Right cardiac atrium (tissue), 5 donors: ENCODE results near the gene SCYGR4. TPM values are rescaled to one million over a fixed set of nuclear protein-coding genes. Genes with fewer than 3 reads are reported as not detected.
"Not testable (repeated sequence)": the region's sequence is repeated elsewhere in the genome, so short reads cannot be mapped to it uniquely, and the experiment has no call there.

Experiments used
- ATAC-seq, 2 donors: fragments of 200-7000 bp; cut with Tn5 transposase; one replicate each; pipeline versions ENCODE4 v1.8.0 to v1.9.1; 2020; ENCODE audit warnings: moderate library complexity in 2 of 2, mild to moderate bottlenecking in 1 of 2
- DNase-seq, 3 donors: peaks; one replicate each; pipeline ENCODE4 v3.0.0-alpha.2; 2020
- H3K27ac ChIP-seq: one replicate; pipeline ENCODE4 v1.5.1; 2013; ENCODE audit warnings: mild to moderate bottlenecking, low read length, control low read depth, moderate library complexity
- H3K27me3 ChIP-seq: one replicate; pipeline ENCODE4 v1.6.1; 2013; ENCODE audit not compliant: control insufficient read depth, insufficient read depth
- H3K4me1 ChIP-seq: one replicate; pipeline ENCODE4 v1.6.1; 2013; ENCODE audit warnings: low read length; ENCODE audit not compliant: control insufficient read depth, insufficient read depth
- H3K4me3 ChIP-seq: one replicate; pipeline ENCODE4 v1.5.1; 2013; ENCODE audit warnings: low read length, control low read depth
- H3K9me3 ChIP-seq: one replicate; pipeline ENCODE4 v1.6.1; 2013; ENCODE audit warnings: low read length; ENCODE audit not compliant: control insufficient read depth
- WGBS: extraction: QIAGEN DNeasy Blood & Tissue Kit; methylation state at CpG from one replicate; pipeline ENCODE4 v1.1.7; 2013; 5-methylcytosine and 5-hydroxymethylcytosine counted together
- intact Hi-C, 4 donors: fragments of 100-400 bp; cut with DNase I; formaldehyde crosslinking; loops; one replicate each; pipeline versions ENCODE4 v1.11.0 to v1.14.0; 2022 to 2023
- polyA plus RNA-seq: library from polyadenylated mRNA; stranded (reverse); fragments of 200-250 nt; gene quantifications from one replicate; pipeline ENCODE4 v1.2.3, GENCODE V29; 2013
- total RNA-seq, 4 donors: library from RNA; stranded (reverse); fragmentation: NEBNext Ultra II Directional; extraction: Animal tissue kit (Norgen Biotek cat#: 25700); gene quantifications; one replicate each; pipeline ENCODE4 v1.2.1, GENCODE V29; 2021
- donor health status: healthy with polysubstance abuse.
- donor health status: DM: no; HTN: yes; CAD: no.
- donor health status: DM: no; HTN: no; CAD: no.
- donor health status: DM: no; HTN: yes; CAD: no; lungs with severe emphysema.
- donor health status: DM: yes; HTN: yes; CAD: no.

The SCYGR4 gene
- total and polyA plus RNA-seq, 5 donors = not detected

- no peaks in the 10 kb centered on the region for H3K9me3 ChIP-seq
- peaks cover 2% of the 10 kb centered on the region for H3K27me3 ChIP-seq
- H3K4me3 ChIP-seq = no peak overlapping the region
- intact Hi-C loops = no loop called here
- ATAC-seq (no peak), DNase-seq (no peak)
- no peak overlapping the region for H3K27ac ChIP-seq
- H3K4me1 ChIP-seq = no peaks in the 10 kb centered on the region
- WGBS = 8% methylated on average over 2 of the region's 2 CpGs
Measured at GRCh38 chr2:227642656-227643055, 25.4 kb downstream of the SCYGR4 start.

GRCh38 chr2:227643990-227644551, 26.8 kb downstream of the SCYGR4 start:
- no peak for DNase-seq
- 85% methylated on average over 5 of the region's 5 CpGs for WGBS
- H3K4me1 ChIP-seq = no peaks in the 10 kb centered on the region
- H3K9me3 ChIP-seq = no peaks in the 10 kb centered on the region
- no peak overlapping the region for H3K4me3 ChIP-seq
- ATAC-seq = no peak
- intact Hi-C loops = no loop called here
- H3K27me3 ChIP-seq = peaks cover 2% of the 10 kb centered on the region
- no peak overlapping the region for H3K27ac ChIP-seq

GRCh38 chr2:227653419-227653818, 36.1 kb downstream of the SCYGR4 start:
- peaks cover 2% of the 10 kb centered on the region for H3K4me1 ChIP-seq
- no peaks in the 10 kb centered on the region for H3K27me3 ChIP-seq
- H3K9me3 ChIP-seq = no peaks in the 10 kb centered on the region
- H3K27ac ChIP-seq = no peak overlapping the region
- intact Hi-C loops = no loop called here
- ATAC-seq (no peak), DNase-seq (no peak)
- WGBS = 43% methylated on average over 4 of the region's 4 CpGs
- no peak overlapping the region for H3K4me3 ChIP-seq

- H3K4me1 ChIP-seq = peaks cover 2% of the 10 kb centered on the region
- 70% methylated on average over 1 of the region's 1 CpG for WGBS
- H3K27me3 ChIP-seq = no peaks in the 10 kb centered on the region
- H3K9me3 ChIP-seq = no peaks in the 10 kb centered on the region
- no peak overlapping the region for H3K4me3 ChIP-seq
- no peak overlapping the region for H3K27ac ChIP-seq
- intact Hi-C loops = no loop called here
- no peak for ATAC-seq
- DNase-seq = no peak
Measured at GRCh38 chr2:227654426-227654825, 37.1 kb downstream of the SCYGR4 start.

GRCh38 chr2:227655454-227655853, 38.2 kb downstream of the SCYGR4 start:
- no peak for DNase-seq
- Histone ChIP-seq H3K9me3 (no peaks in the 10 kb centered on the region), H3K27ac (no peak overlapping the region), H3K27me3 (no peaks in the 10 kb centered on the region), H3K4me1 (peaks cover 2% of the 10 kb centered on the region), H3K4me3 (no peak overlapping the region)
- intact Hi-C loops = loop anchor here in 3 of 4 donors (5.0 kb wide), 1 partner anchor 112 kb away; no protein-coding TSS in a partner anchor
- ATAC-seq = peak; percentile 83 to 88
- 29% methylated on average over 1 of the region's 1 CpG for WGBS

GRCh38 chr2:227657199-227657845, 40.0 kb downstream of the SCYGR4 start:
- intact Hi-C loops = loop anchor here in 3 of 4 donors (5.0 kb wide), 1 partner anchor 110 kb away; no protein-coding TSS in a partner anchor

GRCh38 chr2:227661025-227661649, 43.8 kb downstream of the SCYGR4 start:
- no peak for DNase-seq
- Histone ChIP-seq H3K27me3 (no peaks in the 10 kb centered on the region), H3K4me1 (no peaks in the 10 kb centered on the region), H3K4me3 (no peak overlapping the region), H3K27ac (no peak overlapping the region), H3K9me3 (no peaks in the 10 kb centered on the region)
- WGBS = 37% methylated on average over 7 of the region's 7 CpGs
- intact Hi-C loops = no loop called here
- ATAC-seq = no peak

More at GRCh38 chr2:227657199-227657845, 40.0 kb downstream of the SCYGR4 start:
- whole genome bisulfite sequencing = 57% methylated on average over 8 of the region's 8 CpGs
- no peak for DNase-seq
- H3K27me3 ChIP-seq = no peaks in the 10 kb centered on the region
- H3K4me3 ChIP-seq = no peak overlapping the region
- H3K9me3 ChIP-seq = no peaks in the 10 kb centered on the region
- peaks cover 2% of the 10 kb centered on the region for H3K4me1 ChIP-seq
- ATAC-seq = no peak
- no peak overlapping the region for H3K27ac ChIP-seq

- Histone ChIP-seq H3K27me3 (no peaks in the 10 kb centered on the region), H3K4me1 (no peaks in the 10 kb centered on the region), H3K4me3 (no peak overlapping the region), H3K27ac (no peak overlapping the region), H3K9me3 (no peaks in the 10 kb centered on the region)
- no peak for DNase-seq
- intact Hi-C loops = no loop called here
- 45% methylated on average over 3 of the region's 3 CpGs for WGBS
- ATAC-seq = no peak
Measured at GRCh38 chr2:227661827-227662226, 44.5 kb downstream of the SCYGR4 start.

- no peak overlapping the region for H3K4me3 ChIP-seq
- no peaks in the 10 kb centered on the region for H3K27me3 ChIP-seq
- no peak overlapping the region for H3K27ac ChIP-seq
- intact Hi-C loops = no loop called here
- no peak for DNase-seq
- 83% methylated on average over 6 of the region's 6 CpGs for WGBS
- H3K9me3 ChIP-seq = no peaks in the 10 kb centered on the region
- no peak for ATAC-seq
- no peaks in the 10 kb centered on the region for H3K4me1 ChIP-seq
Measured at GRCh38 chr2:227665189-227665940, 48.1 kb downstream of the SCYGR4 start.

GRCh38 chr2:227666631-227667170, 49.4 kb downstream of the SCYGR4 start, which contains the start of gene SCYGR5:
Gene SCYGR5, plus strand, starts transcription at chr2:227666804. Its CDS starts 0 bp downstream, at chr2:227666804.
- H3K27ac ChIP-seq, DNase-seq, ATAC-seq, H3K9me3 ChIP-seq, intact Hi-C loops, H3K4me3 ChIP-seq, H3K4me1 ChIP-seq, H3K27me3 ChIP-seq: not testable (repeated sequence)
- 88% methylated on average over 13 of the region's 13 CpGs for WGBS
